Heart left ventricle (tissue), 16 donors: ENCODE measurements around the gene SCN9A. TPM values are rescaled to one million over a fixed set of nuclear protein-coding genes. Genes with fewer than 3 reads are reported as not detected.

Experiments used
- ATAC-seq, 4 donors: fragments of 200-7000 bp; cut with Tn5 transposase; one replicate each; pipeline ENCODE4 v1.9.1; 2020 to 2022; ENCODE audit warnings: moderate library complexity in 4 of 4, mild to moderate bottlenecking in 3 of 4, moderate number of reproducible peaks in 1 of 4
- DNase-seq, 5 donors: peaks; one replicate each; pipeline ENCODE4 v3.0.0-alpha.2; 2020
- H3K27ac ChIP-seq, 12 donors: fragments of 200-600 bp; sonication (generic) in 4 of 12; one replicate each; pipeline versions ENCODE4 v1.5.0 to v1.8.0; 2016 to 2022; ENCODE audit warnings: mild to moderate bottlenecking in 2 of 12
- H3K27me3 ChIP-seq, 9 donors: fragments of 200-600 bp; sonication (generic) in 2 of 9; one replicate each; pipeline versions ENCODE4 v1.5.1 to v1.8.0; 2016 to 2022; ENCODE audit warnings: mild to moderate bottlenecking in 3 of 9
- H3K36me3 ChIP-seq, 9 donors: fragments of 200-600 bp; sonication (generic) in 2 of 9; one replicate each; pipeline versions ENCODE4 v1.5.0 to v1.8.0; 2018 to 2022; ENCODE audit warnings: mild to moderate bottlenecking in 2 of 9
- H3K4me1 ChIP-seq, 12 donors: fragments of 200-600 bp; sonication (generic) in 4 of 12; one replicate each; pipeline versions ENCODE4 v1.5.0 to v1.8.0; 2016 to 2022; ENCODE audit warnings: mild to moderate bottlenecking in 3 of 12
- H3K4me3 ChIP-seq, 12 donors: fragments of 200-600 bp; sonication (generic) in 4 of 12; one replicate each; pipeline versions ENCODE4 v1.5.0 to v1.8.0; 2017 to 2022; ENCODE audit warnings: mild to moderate bottlenecking in 9 of 12, moderate library complexity in 4 of 12
- H3K9me3 ChIP-seq, 12 donors: fragments of 200-600 bp; sonication (generic) in 4 of 12; one replicate each; pipeline versions ENCODE4 v1.5.0 to v1.8.0; 2016 to 2022; ENCODE audit warnings: mild to moderate bottlenecking in 1 of 12
- POLR2A ChIP-seq, 2 donors: fragments of 450-650 bp; IDR thresholded peaks; one replicate each; pipeline ENCODE4 v1.6.1; 2017; ENCODE audit warnings: antibody characterized with exemption in 2 of 2, mild to moderate bottlenecking in 2 of 2, moderate library complexity in 2 of 2
- WGBS, 4 donors: extraction: QIAGEN DNeasy Blood & Tissue Kit in 2 of 4; methylation state at CpG; one replicate each; pipeline versions ENCODE4 v1.1.5 to v1.1.7; 2013 to 2018; 5-methylcytosine and 5-hydroxymethylcytosine counted together
- intact Hi-C, 10 donors: fragments of 100-400 bp; cut with DNase I; formaldehyde crosslinking; loops; one replicate each; pipeline versions ENCODE4 v1.11.1 to v1.14.2; 2022
- polyA plus RNA-seq, 2 donors: library from polyadenylated mRNA; stranded (reverse); fragments of 200-250 nt; gene quantifications; one replicate each; pipeline ENCODE4 v1.2.3, GENCODE V29; 2013
- total RNA-seq, 9 donors: library from RNA; depleted of rRNA in 2 of 9; stranded (reverse); fragments of >200 nt in 2 of 9; fragmentation: NEBNext Ultra II Directional in 3 of 9; extraction: Animal tissue kit (Norgen Biotek cat#: 25700) in 3 of 9; gene quantifications; one replicate each; pipeline versions ENCODE4 v1.1.0 to v1.2.4, GENCODE V29; 2016 to 2023
- TF ChIP-seq, protein P1 (sequence below), 12 donors: fragments of 200-600 bp; sonication (generic) in 4 of 12; IDR thresholded peaks; one replicate each; pipeline versions ENCODE4 v1.5.0 to v1.8.0; 2018 to 2022; ENCODE audit warnings: antibody characterized with exemption in 12 of 12, mild to moderate bottlenecking in 5 of 12
- donor health status: ischemic (EF 13 %, LVEDD 7.1; RV severe dilation, severe dysfunction).
- donor health status: healthy with polysubstance abuse.
- donor health status: DM: no; HTN: yes; CAD: no.
- donor health status: DM: no; HTN: no; CAD: no.
- donor health status: ischemic (EF 25% LVEDD 6.9; RV normal size, moderate dysfunction).
- donor health status: ischemic (EF 25% LVEDD 5.7; RV mildly dilated, moderate dysfunction).
- donor health status: healthy.
- donor health status: DM: yes; HTN: yes; CAD: no.
- donor health status: ischemic (EF 35%, LVEDD 5.7; RV mildly dilated, moderate dysfunction).
- donor health status: nonischemic (EF 11% LVEDD 7.7; RV severe dilation, severe dysfunction).
- donor health status: DM: yes; HTN: yes; CAD: no.
- donor health status: PGD.
- donor health status: ischemic (EF 29% LVEDD 5.4; RV normal size, mild dysfunction).
- donor health status: nonischemic (EF 23%, LVEDD 6.1; RV moderate dilation, normal function).

SCN9A gene
- total and polyA plus RNA-seq, 11 donors, result 0.08 to 3.2 (median 0.99) TPM

- ATAC-seq, result no peak
- no peaks in the 10 kb centered on the region for H3K9me3 ChIP-seq
- H3K27me3 ChIP-seq, result no peaks in the 10 kb centered on the region
- TF ChIP-seq, protein P1, sequence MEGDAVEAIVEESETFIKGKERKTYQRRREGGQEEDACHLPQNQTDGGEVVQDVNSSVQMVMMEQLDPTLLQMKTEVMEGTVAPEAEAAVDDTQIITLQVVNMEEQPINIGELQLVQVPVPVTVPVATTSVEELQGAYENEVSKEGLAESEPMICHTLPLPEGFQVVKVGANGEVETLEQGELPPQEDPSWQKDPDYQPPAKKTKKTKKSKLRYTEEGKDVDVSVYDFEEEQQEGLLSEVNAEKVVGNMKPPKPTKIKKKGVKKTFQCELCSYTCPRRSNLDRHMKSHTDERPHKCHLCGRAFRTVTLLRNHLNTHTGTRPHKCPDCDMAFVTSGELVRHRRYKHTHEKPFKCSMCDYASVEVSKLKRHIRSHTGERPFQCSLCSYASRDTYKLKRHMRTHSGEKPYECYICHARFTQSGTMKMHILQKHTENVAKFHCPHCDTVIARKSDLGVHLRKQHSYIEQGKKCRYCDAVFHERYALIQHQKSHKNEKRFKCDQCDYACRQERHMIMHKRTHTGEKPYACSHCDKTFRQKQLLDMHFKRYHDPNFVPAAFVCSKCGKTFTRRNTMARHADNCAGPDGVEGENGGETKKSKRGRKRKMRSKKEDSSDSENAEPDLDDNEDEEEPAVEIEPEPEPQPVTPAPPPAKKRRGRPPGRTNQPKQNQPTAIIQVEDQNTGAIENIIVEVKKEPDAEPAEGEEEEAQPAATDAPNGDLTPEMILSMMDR (IDR thresholded peaks at IDR 0.05), result no peak
- TF ChIP-seq POLR2A (IDR thresholded peaks at IDR 0.05), result no peak
- no peak overlapping the region for H3K4me3 ChIP-seq
- H3K4me1 ChIP-seq, result no peaks in the 10 kb centered on the region
- no peak overlapping the region for H3K27ac ChIP-seq
- intact Hi-C loops, result no loop called here
- H3K36me3 ChIP-seq, result no peaks in the 10 kb centered on the region
- no peak for DNase-seq
Measured at GRCh38 chr2:166282154-166282553, 93.6 kb downstream of the SCN9A start.

- ATAC-seq, result no peak
Measured at GRCh38 chr2:166278856-166279255, 96.9 kb downstream of the SCN9A start.

DNA sequence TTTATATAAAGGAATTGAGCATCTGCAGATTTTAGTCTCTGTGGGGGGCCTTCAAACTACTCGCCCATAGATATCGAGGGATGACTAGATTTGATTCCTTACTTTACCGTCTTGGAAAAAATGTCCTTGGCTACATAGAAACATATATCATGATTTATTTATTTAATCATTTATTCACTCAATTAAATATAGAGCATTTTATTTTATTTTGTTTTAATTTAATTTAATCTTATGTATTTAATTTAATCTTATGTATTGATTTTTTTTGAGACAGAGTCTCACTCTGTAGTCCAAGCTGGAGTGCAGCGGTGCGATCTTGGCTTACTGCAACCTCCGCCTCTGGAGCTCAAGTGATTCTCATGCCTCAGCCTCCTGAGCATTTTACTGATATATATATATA, 105.4 kb downstream of the SCN9A start:
- no peak for ATAC-seq
- no peak for DNase-seq
- Histone ChIP-seq H3K4me1 (no peaks in the 10 kb centered on the region), H3K27me3 (no peaks in the 10 kb centered on the region), H3K36me3 (no peaks in the 10 kb centered on the region), H3K4me3 (no peak overlapping the region), H3K9me3 (no peaks in the 10 kb centered on the region), H3K27ac (no peak overlapping the region)
- TF ChIP-seq, protein P1 (IDR thresholded peaks at IDR 0.05), result no peak
- TF ChIP-seq POLR2A (IDR thresholded peaks at IDR 0.05), result no peak
- intact Hi-C loops, result no loop called here
- WGBS, 4 donors, result 86 to 98% (median 94%) methylated on average over 6 of the region's 6 CpGs

More at GRCh38 chr2:166278856-166279255, 96.9 kb downstream of the SCN9A start:
- intact Hi-C loops, result no loop called here
- no peak for TF ChIP-seq POLR2A (IDR thresholded peaks at IDR 0.05)
- TF ChIP-seq, protein P1 (IDR thresholded peaks at IDR 0.05), result no peak
- Histone ChIP-seq H3K36me3 (no peaks in the 10 kb centered on the region), H3K27me3 (no peaks in the 10 kb centered on the region), H3K4me3 (no peak overlapping the region), H3K9me3 (no peaks in the 10 kb centered on the region), H3K4me1 (no peaks in the 10 kb centered on the region), H3K27ac (no peak overlapping the region)
- WGBS, 4 donors, result 85 to 95% (median 92%) methylated on average over 4 of the region's 4 CpGs
- no peak for DNase-seq

DNA sequence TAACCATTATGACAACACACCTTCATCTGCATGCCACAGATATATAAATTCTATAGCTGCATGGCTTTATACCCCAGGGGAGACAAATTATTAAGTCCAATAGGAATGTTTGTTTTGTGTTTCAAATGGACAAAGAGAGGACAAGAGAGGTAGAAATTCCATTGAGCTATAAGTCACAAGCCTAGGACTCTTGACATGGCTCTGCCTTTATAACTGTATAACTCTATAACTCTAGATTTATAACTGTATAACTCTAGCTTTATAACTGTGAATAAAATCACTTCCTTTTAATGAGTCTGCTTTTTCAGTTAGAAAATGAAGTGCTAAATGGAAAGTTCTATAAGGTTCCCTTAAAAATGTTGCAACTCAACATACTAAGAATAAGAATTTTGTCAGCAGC, 106.4 kb downstream of the SCN9A start:
- no peaks in the 10 kb centered on the region for H3K36me3 ChIP-seq
- no peaks in the 10 kb centered on the region for H3K9me3 ChIP-seq
- TF ChIP-seq, protein P1 (IDR thresholded peaks at IDR 0.05), result no peak
- TF ChIP-seq POLR2A (IDR thresholded peaks at IDR 0.05), result no peak
- no peaks in the 10 kb centered on the region for H3K27me3 ChIP-seq
- DNase-seq, result no peak
- no peak overlapping the region for H3K4me3 ChIP-seq
- ATAC-seq, result no peak
- no peaks in the 10 kb centered on the region for H3K4me1 ChIP-seq
- no peak overlapping the region for H3K27ac ChIP-seq
- intact Hi-C loops, result no loop called here
